ENCODE measurements around the gene HDLBP.

HDLBP gene

DNA sequence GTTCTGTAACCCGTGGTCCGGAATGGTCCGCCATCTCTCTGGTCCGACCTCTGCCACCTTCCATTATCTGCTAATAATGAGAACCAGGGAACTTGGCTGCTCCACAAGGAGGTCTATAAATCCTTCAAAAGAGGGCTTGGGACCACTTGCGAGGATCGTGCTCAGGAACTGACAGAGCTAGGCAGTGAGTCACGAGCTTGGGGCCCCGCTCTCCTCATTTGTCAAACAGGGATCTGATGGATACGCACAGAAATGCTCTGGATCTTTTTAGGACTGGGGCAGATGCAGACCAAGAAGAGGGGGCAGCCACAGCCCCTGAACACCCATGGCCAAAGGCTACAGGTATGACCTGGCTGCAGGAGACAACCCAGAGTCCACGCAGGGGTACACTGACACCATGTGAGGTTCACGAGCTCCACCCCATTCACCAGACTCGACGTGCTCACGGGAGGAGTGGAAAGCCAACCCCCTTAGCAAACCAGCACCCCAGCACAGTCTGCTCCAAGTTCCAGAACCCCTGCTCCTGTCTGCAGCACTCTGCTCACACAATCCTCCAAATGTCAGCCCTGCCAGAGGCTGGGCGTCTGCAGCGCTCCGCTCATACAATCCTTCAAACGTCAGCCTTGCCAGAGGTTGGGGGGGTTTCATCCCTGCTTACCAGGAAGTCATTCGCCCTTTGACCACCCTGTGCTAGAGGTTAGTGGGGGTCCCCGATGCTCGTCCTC, 81.2 kb downstream of the HDLBP start:
- TF ChIP-seq, protein P1, sequence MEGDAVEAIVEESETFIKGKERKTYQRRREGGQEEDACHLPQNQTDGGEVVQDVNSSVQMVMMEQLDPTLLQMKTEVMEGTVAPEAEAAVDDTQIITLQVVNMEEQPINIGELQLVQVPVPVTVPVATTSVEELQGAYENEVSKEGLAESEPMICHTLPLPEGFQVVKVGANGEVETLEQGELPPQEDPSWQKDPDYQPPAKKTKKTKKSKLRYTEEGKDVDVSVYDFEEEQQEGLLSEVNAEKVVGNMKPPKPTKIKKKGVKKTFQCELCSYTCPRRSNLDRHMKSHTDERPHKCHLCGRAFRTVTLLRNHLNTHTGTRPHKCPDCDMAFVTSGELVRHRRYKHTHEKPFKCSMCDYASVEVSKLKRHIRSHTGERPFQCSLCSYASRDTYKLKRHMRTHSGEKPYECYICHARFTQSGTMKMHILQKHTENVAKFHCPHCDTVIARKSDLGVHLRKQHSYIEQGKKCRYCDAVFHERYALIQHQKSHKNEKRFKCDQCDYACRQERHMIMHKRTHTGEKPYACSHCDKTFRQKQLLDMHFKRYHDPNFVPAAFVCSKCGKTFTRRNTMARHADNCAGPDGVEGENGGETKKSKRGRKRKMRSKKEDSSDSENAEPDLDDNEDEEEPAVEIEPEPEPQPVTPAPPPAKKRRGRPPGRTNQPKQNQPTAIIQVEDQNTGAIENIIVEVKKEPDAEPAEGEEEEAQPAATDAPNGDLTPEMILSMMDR (IDR thresholded peaks at IDR 0.05; ENCODE audit: control extremely low read depth, extremely low read depth, low read depth, missing control alignments) = no peak
- ChIA-PET POLR2A (no interaction called here), CTCF (no interaction called here)
- no peak for DNase-seq (ENCODE audit: extremely low spot score)

DNA sequence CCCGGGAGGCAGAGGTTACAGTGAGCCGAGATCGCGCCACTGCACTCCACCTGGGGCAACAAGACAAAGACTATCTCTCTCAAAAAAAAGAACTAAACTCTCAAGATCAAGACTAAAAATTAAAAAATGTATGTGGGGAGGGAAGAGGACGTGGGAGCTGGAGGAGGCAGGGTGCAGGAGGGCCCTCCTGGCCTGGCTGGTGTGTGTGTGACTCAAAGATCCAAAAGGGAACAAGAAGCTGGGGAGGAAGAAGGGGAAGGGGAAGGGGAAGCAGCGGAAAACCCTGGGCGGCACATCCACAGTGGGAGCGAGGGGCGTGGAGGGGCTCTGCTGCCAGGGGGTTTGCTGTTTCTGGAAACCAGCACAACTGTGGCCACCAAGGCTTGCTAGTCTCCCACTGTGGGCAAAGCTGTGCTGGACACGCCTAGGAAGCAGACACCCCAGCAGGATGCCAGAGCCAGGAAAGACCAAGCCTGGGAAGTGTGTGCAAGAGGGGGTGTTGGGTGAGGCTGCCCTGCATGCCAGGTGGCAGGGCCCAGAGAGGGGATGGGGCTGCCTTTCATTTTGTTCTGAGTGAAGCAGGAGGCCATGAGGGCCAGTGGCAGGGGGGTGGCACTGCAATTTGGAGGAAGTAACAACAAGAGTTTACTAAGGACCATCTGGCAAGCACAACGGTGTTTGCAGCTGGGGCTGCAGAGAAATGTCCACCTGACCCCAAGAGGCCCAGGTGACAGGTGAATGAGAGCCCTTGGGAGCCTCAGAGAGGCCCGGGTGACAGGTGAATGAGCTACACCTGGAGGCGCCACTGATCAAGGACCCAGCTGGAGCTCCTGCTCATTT, 82.5 kb downstream of the HDLBP start:
- CTCF ChIA-PET = interaction anchor here (0.9 to 1.1 kb wide), 3 partner anchors 14 to 154 kb away, joined by 3 read pairs; no protein-coding TSS in a partner anchor
- no peak for DNase-seq (ENCODE audit: extremely low spot score)
- TF ChIP-seq, protein P1 (IDR thresholded peaks at IDR 0.05; ENCODE audit: control extremely low read depth, extremely low read depth, low read depth, missing control alignments) = no peak
- POLR2A ChIA-PET = interaction anchor here (0.6 kb wide), 1 partner anchor 109 kb away, joined by 3 read pairs; no protein-coding TSS in a partner anchor

DNA sequence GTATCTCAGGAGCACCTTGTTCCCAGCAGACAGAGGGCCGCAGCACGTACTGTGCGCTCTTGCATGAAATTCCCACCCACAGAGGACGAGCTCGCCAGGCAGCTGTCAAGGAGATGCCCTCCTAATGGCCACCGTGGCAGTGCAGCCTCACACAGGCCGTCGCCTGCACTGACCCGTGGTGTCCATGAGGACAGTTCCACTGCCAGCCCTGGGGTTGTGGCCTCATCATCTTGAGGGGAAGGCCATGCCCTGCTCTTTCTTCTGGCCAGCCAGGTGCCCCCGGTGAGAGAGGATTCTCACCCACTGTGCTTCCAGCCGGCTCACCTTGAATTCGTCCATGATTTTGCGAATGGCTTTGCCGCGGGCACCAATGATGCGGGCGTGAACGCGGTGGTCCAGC, 85.0 kb downstream of the HDLBP start:
- CTCF ChIA-PET = interaction anchor here (1.4 kb wide), 1 partner anchor 11 kb away, joined by 4 read pairs; no protein-coding TSS in a partner anchor
- DNase-seq (ENCODE audit: extremely low spot score) = no peak
- TF ChIP-seq, protein P1 (IDR thresholded peaks at IDR 0.05; ENCODE audit: control extremely low read depth, extremely low read depth, low read depth, missing control alignments) = no peak
- POLR2A ChIA-PET = no interaction called here

DNA sequence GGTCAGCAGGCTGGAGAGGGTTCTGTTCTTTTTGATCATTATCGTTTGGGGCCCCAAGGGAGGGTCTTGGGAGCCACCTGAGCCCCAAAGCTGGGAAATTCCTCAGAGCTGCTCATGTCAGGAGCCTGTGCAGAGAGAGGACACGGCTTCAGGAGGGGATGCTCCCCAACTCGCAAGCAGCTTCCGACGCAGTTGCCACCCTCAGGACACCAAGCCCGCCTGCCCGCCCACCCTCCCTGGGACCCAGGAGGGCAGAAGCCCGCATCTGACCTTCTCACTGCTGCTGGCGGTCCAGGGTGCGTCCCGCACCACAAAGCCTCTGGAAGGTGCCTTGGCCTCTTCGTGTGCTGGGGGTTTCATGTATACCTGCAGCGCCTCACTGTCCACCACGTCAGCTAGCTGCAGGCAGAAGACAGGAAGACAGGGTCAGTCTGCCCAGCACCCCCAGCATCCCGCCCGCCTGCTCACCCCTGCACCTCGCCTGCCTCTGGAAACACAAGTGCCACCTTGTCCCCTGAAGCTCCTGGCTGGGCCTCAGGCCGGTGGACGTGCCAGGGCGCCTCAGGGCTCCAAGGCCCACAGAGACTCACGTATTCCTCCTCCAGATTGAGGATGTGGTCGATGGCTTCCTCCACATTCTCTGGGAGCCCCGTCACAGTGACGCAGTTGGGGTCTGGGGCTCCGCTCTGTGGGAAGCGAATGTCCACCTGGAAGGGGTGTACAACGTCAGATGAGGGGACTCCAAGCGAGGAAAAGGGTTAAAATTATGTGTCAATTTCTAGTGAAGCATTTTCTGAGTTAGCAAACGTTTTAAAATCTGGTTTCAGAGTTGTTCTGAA, 85.7 kb downstream of the HDLBP start:
- no peak for DNase-seq (ENCODE audit: extremely low spot score)
- TF ChIP-seq, protein P1 (IDR thresholded peaks at IDR 0.05; ENCODE audit: control extremely low read depth, extremely low read depth, low read depth, missing control alignments) = no peak
- ChIA-PET CTCF (interaction anchor here (1.4 to 1.6 kb wide), 2 partner anchors 11 to 152 kb away, joined by 3 to 4 read pairs; no protein-coding TSS in a partner anchor), POLR2A (interaction anchor here (0.6 kb wide), 1 partner anchor 137 kb away, joined by 4 read pairs; no protein-coding TSS in a partner anchor)

DNA sequence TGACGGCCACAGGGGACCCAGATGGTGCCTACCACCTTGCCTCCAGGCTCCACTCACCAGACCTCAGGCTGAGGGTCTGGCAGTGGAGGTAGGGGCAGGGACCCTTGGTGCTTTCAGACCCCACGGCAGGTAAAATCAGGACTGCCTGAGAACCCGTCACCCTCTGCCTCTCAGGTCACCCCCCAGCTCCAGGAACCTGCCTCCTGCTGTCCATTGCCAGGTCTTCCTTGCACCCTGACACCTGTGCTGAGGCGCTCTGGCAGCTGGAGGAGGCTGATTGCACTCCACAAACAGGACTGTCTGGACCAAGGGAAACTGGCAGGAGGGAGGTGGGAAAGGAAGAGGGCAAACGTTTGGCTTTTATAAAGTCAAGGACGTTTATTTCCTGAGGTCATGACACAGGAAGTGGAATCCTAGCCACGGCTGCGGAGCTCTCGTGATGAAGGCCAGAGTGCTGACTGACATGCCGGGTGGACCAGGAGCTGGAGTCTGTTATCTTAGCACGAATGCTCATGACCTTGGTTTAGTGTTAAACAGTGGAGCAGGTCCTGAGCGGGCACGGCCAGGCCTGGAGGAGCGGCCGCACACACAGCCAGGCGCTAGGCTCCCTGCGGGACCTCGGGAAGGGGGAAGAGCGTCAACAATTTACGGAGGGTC, 86.5 kb downstream of the HDLBP start:
- TF ChIP-seq, protein P1 (IDR thresholded peaks at IDR 0.05; ENCODE audit: control extremely low read depth, extremely low read depth, low read depth, missing control alignments) = no peak
- no peak for DNase-seq (ENCODE audit: extremely low spot score)
- POLR2A ChIA-PET = no interaction called here
- CTCF ChIA-PET = interaction anchor here (1.2 to 1.6 kb wide), 2 partner anchors 11 to 151 kb away, joined by 3 to 4 read pairs; no protein-coding TSS in a partner anchor
